Measurements from ENCODE around the gene OBI1.

Gene OBI1

GRCh38 chr13:78606471-78607408 lies 52.2 kb downstream of the OBI1 start:
- DNase-seq (ENCODE audit: low spot score), result no peak
- no peak for TF ChIP-seq CTCF (IDR thresholded peaks at IDR 0.05; ENCODE audit: extremely low read depth, insufficient read depth, missing control alignments)
- in situ Hi-C loops (cut with MboI; ENCODE audit: low pct_unique_long_range_greater_than_20kb, low sequenced_read_pairs, unreplicated experiment), result no loop called here

- no peak for TF ChIP-seq CTCF (IDR thresholded peaks at IDR 0.05; ENCODE audit: extremely low read depth, insufficient read depth, missing control alignments)
Observed at GRCh38 chr13:78604782-78605611, 54.0 kb downstream of the OBI1 start.

GRCh38 chr13:78603240-78603957 lies 55.6 kb downstream of the OBI1 start, which contains the start of gene POU4F1:
POU4F1 (minus strand) TSS chr13:78603552; CDS start chr13:78603326, 226 bp downstream.
- TF ChIP-seq CTCF (IDR thresholded peaks at IDR 0.05; ENCODE audit: extremely low read depth, insufficient read depth, missing control alignments), result no peak
- in situ Hi-C loops (cut with MboI; ENCODE audit: low pct_unique_long_range_greater_than_20kb, low sequenced_read_pairs, unreplicated experiment), result no loop called here
- DNase-seq (ENCODE audit: low spot score), result peak; percentile 89

More at GRCh38 chr13:78604782-78605611, 54.0 kb downstream of the OBI1 start:
- no peak for DNase-seq (ENCODE audit: low spot score)
- in situ Hi-C loops (cut with MboI; ENCODE audit: low pct_unique_long_range_greater_than_20kb, low sequenced_read_pairs, unreplicated experiment), result no loop called here

- in situ Hi-C loops (cut with MboI; ENCODE audit: low pct_unique_long_range_greater_than_20kb, low sequenced_read_pairs, unreplicated experiment), result no loop called here
- peak; percentile 62 for DNase-seq (ENCODE audit: low spot score)
- TF ChIP-seq CTCF (IDR thresholded peaks at IDR 0.05; ENCODE audit: extremely low read depth, insufficient read depth, missing control alignments), result no peak
Observed at GRCh38 chr13:78602561-78603239, 56.3 kb downstream of the OBI1 start.

GRCh38 chr13:78601874-78602560 lies 56.9 kb downstream of the OBI1 start:
- in situ Hi-C loops (cut with MboI; ENCODE audit: low pct_unique_long_range_greater_than_20kb, low sequenced_read_pairs, unreplicated experiment), result no loop called here
- no peak for DNase-seq (ENCODE audit: low spot score)
- no peak for TF ChIP-seq CTCF (IDR thresholded peaks at IDR 0.05; ENCODE audit: extremely low read depth, insufficient read depth, missing control alignments)
